Measurements from ENCODE around the gene UBL3.

GRCh38 chr13:29756506-29756905 is 93.9 kb downstream of the UBL3 start:
- TF ChIP-seq POLR2A (IDR thresholded peaks at IDR 0.05; ENCODE audit: low read depth, low read length): no peak
- TF ChIP-seq POLR2AphosphoS5 (IDR thresholded peaks at IDR 0.05; ENCODE audit: low read depth, low read length): no peak
